HUDEP-2 (cell line): ENCODE results near the gene WDR37.
"Not testable (repeated sequence)": the region's sequence is repeated elsewhere in the genome, so short reads cannot be mapped to it uniquely, and the experiment has no call there.

Source experiments
- DNase-seq, 76 experiments: peaks; one replicate each; lab custom pipeline; 2025; ENCODE audit not compliant: unreplicated experiment in 76 of 76; lab: John Stamatoyannopoulos, UW

Gene WDR37

GRCh38 chr10:1056326-1057105, at the start of gene WDR37:
WDR37 (plus strand) TSS chr10:1056385; CDS start chr10:1072156, 15,771 bp downstream.
- peak in 73 of 76 experiments; percentile 3 to 83 (median 67) for DNase-seq

- DNase-seq = no peak
Measured at GRCh38 chr10:1006573-1006972, 49.6 kb upstream of the WDR37 start.

GRCh38 chr10:1007583-1007982, 48.6 kb upstream of the WDR37 start:
- no peak for DNase-seq

- peak in 71 of 76 experiments; percentile 2 to 77 (median 39) for DNase-seq
Measured at GRCh38 chr10:1009071-1009494, 47.1 kb upstream of the WDR37 start.

GRCh38 chr10:1009947-1010346, 46.2 kb upstream of the WDR37 start:
- not testable (repeated sequence) for DNase-seq

- no peak for DNase-seq
Measured at GRCh38 chr10:1010703-1011102, 45.5 kb upstream of the WDR37 start.

GRCh38 chr10:1011696-1012095, 44.5 kb upstream of the WDR37 start:
- DNase-seq = no peak

GRCh38 chr10:1015688-1016087, 40.5 kb upstream of the WDR37 start:
- DNase-seq = no peak

- no peak for DNase-seq
Measured at GRCh38 chr10:1019362-1019761, 36.8 kb upstream of the WDR37 start.

GRCh38 chr10:1020460-1020859, 35.7 kb upstream of the WDR37 start:
- no peak for DNase-seq

GRCh38 chr10:1020958-1021357, 35.2 kb upstream of the WDR37 start:
- DNase-seq = no peak

GRCh38 chr10:1022413-1022812, 33.8 kb upstream of the WDR37 start:
- no peak for DNase-seq

GRCh38 chr10:1024103-1024502, 32.1 kb upstream of the WDR37 start:
- DNase-seq = no peak

- DNase-seq = no peak
Measured at GRCh38 chr10:1025683-1026082, 30.5 kb upstream of the WDR37 start, which contains the start of gene IDI2. IDI2 (minus strand) TSS chr10:1025859; CDS start chr10:1024723, 1,136 bp downstream.

GRCh38 chr10:1026578-1026977, 29.6 kb upstream of the WDR37 start:
- DNase-seq = no peak

GRCh38 chr10:1029838-1030237, 26.3 kb upstream of the WDR37 start:
- no peak for DNase-seq

- DNase-seq = no peak
Measured at GRCh38 chr10:1033601-1034000, 22.6 kb upstream of the WDR37 start.

- no peak for DNase-seq
Measured at GRCh38 chr10:1034758-1035157, 21.4 kb upstream of the WDR37 start.

GRCh38 chr10:1035201-1035600, 21.0 kb upstream of the WDR37 start:
- DNase-seq = no peak

GRCh38 chr10:1036341-1036791, 19.8 kb upstream of the WDR37 start:
- no peak for DNase-seq

GRCh38 chr10:1037098-1037497, 19.1 kb upstream of the WDR37 start:
- DNase-seq = no peak

GRCh38 chr10:1038769-1039168, 17.4 kb upstream of the WDR37 start:
- not testable (repeated sequence) for DNase-seq
